ENCODE measurements around the gene PRRC2B. TPM values are rescaled to one million over a fixed set of nuclear protein-coding genes. Genes with fewer than 3 reads are reported as not detected.

The PRRC2B gene
- total RNA-seq, 1 donor from 2014 or later, result 235 TPM

DNA sequence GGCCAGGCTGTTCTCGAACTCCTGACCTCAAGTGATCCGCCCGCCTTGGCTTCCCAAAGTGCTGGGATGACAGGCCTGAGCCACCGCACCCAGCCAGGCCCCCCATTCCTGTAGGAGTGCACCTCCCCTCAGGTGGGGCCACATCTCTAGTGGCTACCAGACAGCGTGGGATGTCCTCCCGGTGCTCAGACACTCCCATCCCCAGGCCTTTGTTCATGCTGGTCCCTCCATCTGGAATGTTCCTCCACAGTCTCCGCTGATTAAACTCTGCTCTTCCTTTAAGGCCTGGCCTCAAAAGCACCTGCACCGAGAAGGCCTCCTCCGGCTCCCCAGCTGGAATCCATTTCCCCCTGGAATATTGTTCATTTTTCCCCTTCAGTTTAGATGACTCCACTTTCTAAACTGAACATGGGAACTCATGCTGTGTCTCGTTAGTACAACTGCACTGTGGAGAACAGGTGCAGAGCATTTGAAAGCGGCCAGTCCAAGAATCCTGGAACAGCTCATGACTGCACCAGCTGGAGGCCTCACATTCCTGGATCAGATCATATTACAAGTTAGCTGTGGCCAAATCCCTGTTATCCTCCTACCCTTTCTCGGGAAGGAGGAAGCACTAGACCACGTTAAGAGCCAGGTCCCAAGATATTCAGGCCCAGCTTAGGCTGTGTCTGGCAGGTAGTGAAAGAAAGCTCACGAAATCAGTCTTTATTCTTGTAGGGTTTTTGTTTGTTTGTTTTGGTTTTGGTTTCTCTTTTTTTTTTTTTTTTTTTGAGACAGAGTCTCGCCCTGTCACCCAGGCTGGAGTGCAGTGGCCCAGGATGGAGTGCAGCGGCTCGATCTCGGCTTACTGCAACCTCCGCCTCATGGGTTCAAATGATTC, 10.8 kb upstream of the PRRC2B start:
- Mint-ChIP-seq H3K4me1 (ENCODE audit: low read depth) (peaks cover 13% of the 10 kb centered on the region), H3K4me3 (ENCODE audit: unreplicated experiment) (no peak overlapping the region), H3K27me3 (ENCODE audit: low read depth) (no peaks in the 10 kb centered on the region), H3K36me3 (ENCODE audit: low read depth) (no peaks in the 10 kb centered on the region), H3K27ac (ENCODE audit: unreplicated experiment) (peak overlapping the region; percentile 82), H3K9me3 (ENCODE audit: low read depth) (no peaks in the 10 kb centered on the region)
- no peak for DNase-seq (ENCODE audit: low spot score)
- TF ChIP-seq, protein P1, sequence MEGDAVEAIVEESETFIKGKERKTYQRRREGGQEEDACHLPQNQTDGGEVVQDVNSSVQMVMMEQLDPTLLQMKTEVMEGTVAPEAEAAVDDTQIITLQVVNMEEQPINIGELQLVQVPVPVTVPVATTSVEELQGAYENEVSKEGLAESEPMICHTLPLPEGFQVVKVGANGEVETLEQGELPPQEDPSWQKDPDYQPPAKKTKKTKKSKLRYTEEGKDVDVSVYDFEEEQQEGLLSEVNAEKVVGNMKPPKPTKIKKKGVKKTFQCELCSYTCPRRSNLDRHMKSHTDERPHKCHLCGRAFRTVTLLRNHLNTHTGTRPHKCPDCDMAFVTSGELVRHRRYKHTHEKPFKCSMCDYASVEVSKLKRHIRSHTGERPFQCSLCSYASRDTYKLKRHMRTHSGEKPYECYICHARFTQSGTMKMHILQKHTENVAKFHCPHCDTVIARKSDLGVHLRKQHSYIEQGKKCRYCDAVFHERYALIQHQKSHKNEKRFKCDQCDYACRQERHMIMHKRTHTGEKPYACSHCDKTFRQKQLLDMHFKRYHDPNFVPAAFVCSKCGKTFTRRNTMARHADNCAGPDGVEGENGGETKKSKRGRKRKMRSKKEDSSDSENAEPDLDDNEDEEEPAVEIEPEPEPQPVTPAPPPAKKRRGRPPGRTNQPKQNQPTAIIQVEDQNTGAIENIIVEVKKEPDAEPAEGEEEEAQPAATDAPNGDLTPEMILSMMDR (IDR thresholded peaks at IDR 0.05), result no peak

DNA sequence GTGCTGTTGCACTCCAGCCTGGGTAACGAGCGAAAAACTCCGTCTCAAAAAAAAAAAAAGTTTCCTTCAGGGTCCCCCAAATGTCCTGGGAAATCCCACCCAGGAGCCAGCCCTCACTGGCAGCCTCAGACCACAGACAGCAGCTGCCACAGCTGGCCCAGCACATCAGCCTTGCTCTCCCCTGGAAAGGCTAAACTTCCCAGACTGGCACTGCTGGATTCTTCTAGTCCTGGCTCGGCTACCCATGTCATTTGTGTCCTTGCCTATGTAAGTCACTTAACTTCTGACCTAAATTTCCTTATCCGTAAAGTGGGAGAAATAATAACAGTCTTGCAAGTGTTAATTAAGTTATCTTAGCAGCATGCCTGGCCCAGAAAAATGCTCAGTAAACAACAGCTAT, 8.6 kb upstream of the PRRC2B start:
- Mint-ChIP-seq H3K27ac (ENCODE audit: unreplicated experiment) (no peak overlapping the region), H3K9me3 (ENCODE audit: low read depth) (no peaks in the 10 kb centered on the region)
- TF ChIP-seq, protein P1 (IDR thresholded peaks at IDR 0.05), result no peak

DNA sequence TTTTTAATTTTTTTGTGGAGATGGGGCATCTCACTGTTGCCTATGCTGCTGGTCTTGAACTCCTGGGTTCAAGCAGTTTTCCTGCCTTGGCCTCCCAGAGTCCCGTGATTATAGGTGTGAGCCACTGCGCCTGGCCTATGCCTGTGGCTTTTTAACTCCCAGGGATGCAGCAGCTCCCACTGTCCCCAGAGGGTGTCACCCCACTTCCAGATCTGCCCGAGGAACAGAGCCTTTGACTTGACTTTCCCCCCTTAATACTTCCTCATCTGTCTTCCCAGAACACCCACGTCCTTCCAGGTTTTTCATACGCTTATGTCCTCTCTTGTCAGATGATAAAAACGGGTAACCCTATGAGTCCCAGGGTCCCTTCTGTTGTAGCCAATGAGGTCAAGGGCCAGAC, 7.6 kb upstream of the PRRC2B start:
- H3K27me3 Mint-ChIP-seq (ENCODE audit: low read depth), result no peaks in the 10 kb centered on the region
- no peak overlapping the region for H3K27ac Mint-ChIP-seq (ENCODE audit: unreplicated experiment)
- H3K36me3 Mint-ChIP-seq (ENCODE audit: low read depth), result no peaks in the 10 kb centered on the region

More for the DNA sequence above, 8.6 kb upstream of the PRRC2B start:
- H3K4me3 Mint-ChIP-seq (ENCODE audit: unreplicated experiment), result no peak overlapping the region
- DNase-seq (ENCODE audit: low spot score), result no peak
- peaks cover 13% of the 10 kb centered on the region for H3K4me1 Mint-ChIP-seq (ENCODE audit: low read depth)
- no peaks in the 10 kb centered on the region for H3K36me3 Mint-ChIP-seq (ENCODE audit: low read depth)
- no peaks in the 10 kb centered on the region for H3K27me3 Mint-ChIP-seq (ENCODE audit: low read depth)

DNA sequence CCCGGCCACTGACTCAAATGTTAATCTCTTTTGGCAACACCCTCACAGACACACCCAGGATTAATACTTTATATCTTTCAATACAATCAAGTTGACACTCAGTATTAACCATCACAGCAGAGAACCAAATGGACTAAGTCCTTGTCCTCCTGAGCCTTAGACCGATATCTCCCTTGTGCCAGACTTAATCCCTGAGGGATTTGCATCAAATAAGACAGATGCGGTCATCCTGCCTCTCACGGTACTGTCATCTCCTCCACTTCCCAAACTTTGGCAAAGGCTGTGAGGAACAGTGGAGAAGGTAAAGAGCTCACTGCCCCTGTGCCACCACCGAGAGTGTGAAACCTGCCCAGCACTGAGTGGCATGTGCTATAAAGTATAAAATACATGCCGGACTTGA, 6.5 kb upstream of the PRRC2B start:
- Mint-ChIP-seq H3K4me1 (ENCODE audit: low read depth) (peaks cover 10% of the 10 kb centered on the region), H3K36me3 (ENCODE audit: low read depth) (no peaks in the 10 kb centered on the region), H3K9me3 (ENCODE audit: low read depth) (no peaks in the 10 kb centered on the region), H3K4me3 (ENCODE audit: unreplicated experiment) (no peak overlapping the region), H3K27me3 (ENCODE audit: low read depth) (no peaks in the 10 kb centered on the region), H3K27ac (ENCODE audit: unreplicated experiment) (no peak overlapping the region)
- no peak for DNase-seq (ENCODE audit: low spot score)
- TF ChIP-seq, protein P1 (IDR thresholded peaks at IDR 0.05), result no peak

More for the DNA sequence above, 7.6 kb upstream of the PRRC2B start:
- TF ChIP-seq, protein P1 (IDR thresholded peaks at IDR 0.05), result no peak
- H3K4me1 Mint-ChIP-seq (ENCODE audit: low read depth), result peaks cover 13% of the 10 kb centered on the region
- no peaks in the 10 kb centered on the region for H3K9me3 Mint-ChIP-seq (ENCODE audit: low read depth)
- no peak overlapping the region for H3K4me3 Mint-ChIP-seq (ENCODE audit: unreplicated experiment)
- no peak for DNase-seq (ENCODE audit: low spot score)

DNA sequence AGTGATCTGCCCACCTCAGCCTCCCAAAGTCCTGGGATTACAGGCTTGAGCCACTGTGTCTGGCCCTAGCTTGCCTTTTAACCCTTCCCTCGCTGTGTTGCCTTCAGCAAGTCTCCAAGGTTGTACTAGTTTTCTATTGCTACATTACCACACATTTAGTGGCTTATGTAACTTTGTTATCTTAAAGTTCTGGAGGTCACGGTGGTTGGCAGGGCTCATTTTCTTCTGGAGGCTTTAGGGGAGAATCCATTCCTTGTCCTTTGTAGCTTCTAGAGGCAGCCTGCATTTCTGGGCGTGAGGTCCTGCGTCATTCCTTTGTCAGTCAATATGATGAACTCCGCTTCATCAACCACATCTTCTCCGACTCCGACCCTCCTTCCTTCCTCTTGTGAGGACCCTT, 2.9 kb upstream of the PRRC2B start:
- Mint-ChIP-seq H3K36me3 (ENCODE audit: low read depth) (no peaks in the 10 kb centered on the region), H3K9me3 (ENCODE audit: low read depth) (no peaks in the 10 kb centered on the region), H3K27ac (ENCODE audit: unreplicated experiment) (no peak overlapping the region), H3K4me1 (ENCODE audit: low read depth) (peaks cover 17% of the 10 kb centered on the region), H3K4me3 (ENCODE audit: unreplicated experiment) (no peak overlapping the region), H3K27me3 (ENCODE audit: low read depth) (no peaks in the 10 kb centered on the region)
- TF ChIP-seq, protein P1 (IDR thresholded peaks at IDR 0.05), result no peak
- no peak for DNase-seq (ENCODE audit: low spot score)
